T-helper 2 cell treated with Interferon-gamma antibody and Interleukin-4, amounts not matched to agents 5 μg/mL and 100 μg/mL, for 36 hours (primary cell): ENCODE measurements around the gene MTFP1.
"Not testable (repeated sequence)": the region's sequence is repeated elsewhere in the genome, so short reads cannot be mapped to it uniquely, and the experiment has no call there.

ENCODE experiments used
- DNase-seq: peaks from one replicate; pipeline ENCODE4 v3.0.0; 2021; ENCODE audit warnings: low spot score
- H3K27ac Mint-ChIP-seq: one replicate; pipeline ENCODE4 v1.8.0; 2021; ENCODE audit warnings: mild to moderate bottlenecking, mixed read lengths
- H3K27me3 Mint-ChIP-seq: one replicate; pipeline ENCODE4 v1.8.0; 2021; ENCODE audit warnings: low read depth, mixed read lengths
- H3K36me3 Mint-ChIP-seq: one replicate; pipeline ENCODE4 v1.8.0; 2021; ENCODE audit warnings: low read depth, mixed read lengths
- H3K4me1 Mint-ChIP-seq: one replicate; pipeline ENCODE4 v1.8.0; 2021; ENCODE audit warnings: low read depth, mixed read lengths
- H3K4me3 Mint-ChIP-seq: one replicate; pipeline ENCODE4 v1.8.0; 2022; ENCODE audit warnings: mild to moderate bottlenecking, moderate library complexity, mixed read lengths
- H3K9me3 Mint-ChIP-seq: one replicate; pipeline ENCODE4 v1.8.0; 2021; ENCODE audit warnings: mixed read lengths

MTFP1 gene

GRCh38 chr22:30397656-30398635, 27.6 kb upstream of the MTFP1 start:
- DNase-seq: no peak
- H3K4me1 Mint-ChIP-seq: peaks cover 32% of the 10 kb centered on the region

GRCh38 chr22:30398685-30399680, 26.6 kb upstream of the MTFP1 start:
- no peaks in the 10 kb centered on the region for H3K9me3 Mint-ChIP-seq
- H3K27ac Mint-ChIP-seq: peak overlapping the region; percentile 58
- no peaks in the 10 kb centered on the region for H3K27me3 Mint-ChIP-seq
- no peak for DNase-seq
- H3K4me1 Mint-ChIP-seq: peaks cover 27% of the 10 kb centered on the region
- H3K4me3 Mint-ChIP-seq: peak overlapping the region; percentile 80
- peaks cover 1% of the 10 kb centered on the region for H3K36me3 Mint-ChIP-seq

More at GRCh38 chr22:30397656-30398635, 27.6 kb upstream of the MTFP1 start:
- H3K4me3 Mint-ChIP-seq: peak overlapping the region; percentile 80
- H3K9me3 Mint-ChIP-seq: no peaks in the 10 kb centered on the region
- peaks cover 1% of the 10 kb centered on the region for H3K36me3 Mint-ChIP-seq
- peak overlapping the region; percentile 58 for H3K27ac Mint-ChIP-seq
- H3K27me3 Mint-ChIP-seq: no peaks in the 10 kb centered on the region

GRCh38 chr22:30399718-30400117, 25.9 kb upstream of the MTFP1 start:
- no peaks in the 10 kb centered on the region for H3K9me3 Mint-ChIP-seq
- no peaks in the 10 kb centered on the region for H3K27me3 Mint-ChIP-seq
- H3K36me3 Mint-ChIP-seq: peaks cover 1% of the 10 kb centered on the region
- DNase-seq: no peak
- no peak overlapping the region for H3K27ac Mint-ChIP-seq
- H3K4me3 Mint-ChIP-seq: no peak overlapping the region
- H3K4me1 Mint-ChIP-seq: peaks cover 27% of the 10 kb centered on the region

- Mint-ChIP-seq H3K9me3 (no peaks in the 10 kb centered on the region), H3K36me3 (peaks cover 1% of the 10 kb centered on the region), H3K27ac (no peak overlapping the region), H3K27me3 (no peaks in the 10 kb centered on the region), H3K4me3 (no peak overlapping the region), H3K4me1 (peaks cover 27% of the 10 kb centered on the region)
- no peak for DNase-seq
Observed at GRCh38 chr22:30400159-30400558, 25.4 kb upstream of the MTFP1 start.

- not testable (repeated sequence) for H3K36me3 Mint-ChIP-seq, H3K27me3 Mint-ChIP-seq, H3K9me3 Mint-ChIP-seq, H3K27ac Mint-ChIP-seq, DNase-seq, H3K4me3 Mint-ChIP-seq
- H3K4me1 Mint-ChIP-seq: peaks cover 23% of the 10 kb centered on the region
Observed at GRCh38 chr22:30401024-30401423, 24.5 kb upstream of the MTFP1 start.

- H3K9me3 Mint-ChIP-seq: no peaks in the 10 kb centered on the region
Observed at GRCh38 chr22:30402028-30402765, 23.4 kb upstream of the MTFP1 start.

GRCh38 chr22:30402766-30403104, 22.8 kb upstream of the MTFP1 start:
- DNase-seq, H3K27ac Mint-ChIP-seq, H3K4me3 Mint-ChIP-seq, H3K27me3 Mint-ChIP-seq, H3K9me3 Mint-ChIP-seq: not testable (repeated sequence)
- H3K4me1 Mint-ChIP-seq: peaks cover 15% of the 10 kb centered on the region
- H3K36me3 Mint-ChIP-seq: peaks cover 11% of the 10 kb centered on the region

More at GRCh38 chr22:30402028-30402765, 23.4 kb upstream of the MTFP1 start:
- peaks cover 10% of the 10 kb centered on the region for H3K36me3 Mint-ChIP-seq
- H3K27me3 Mint-ChIP-seq: no peaks in the 10 kb centered on the region
- no peak overlapping the region for H3K4me3 Mint-ChIP-seq
- no peak for DNase-seq
- no peak overlapping the region for H3K27ac Mint-ChIP-seq
- peaks cover 17% of the 10 kb centered on the region for H3K4me1 Mint-ChIP-seq

GRCh38 chr22:30404307-30404706, 21.3 kb upstream of the MTFP1 start:
- H3K4me3 Mint-ChIP-seq: no peak overlapping the region
- no peaks in the 10 kb centered on the region for H3K27me3 Mint-ChIP-seq
- no peaks in the 10 kb centered on the region for H3K9me3 Mint-ChIP-seq
- no peaks in the 10 kb centered on the region for H3K4me1 Mint-ChIP-seq
- H3K27ac Mint-ChIP-seq: no peak overlapping the region
- H3K36me3 Mint-ChIP-seq: peaks cover 18% of the 10 kb centered on the region
- DNase-seq: no peak

DNA sequence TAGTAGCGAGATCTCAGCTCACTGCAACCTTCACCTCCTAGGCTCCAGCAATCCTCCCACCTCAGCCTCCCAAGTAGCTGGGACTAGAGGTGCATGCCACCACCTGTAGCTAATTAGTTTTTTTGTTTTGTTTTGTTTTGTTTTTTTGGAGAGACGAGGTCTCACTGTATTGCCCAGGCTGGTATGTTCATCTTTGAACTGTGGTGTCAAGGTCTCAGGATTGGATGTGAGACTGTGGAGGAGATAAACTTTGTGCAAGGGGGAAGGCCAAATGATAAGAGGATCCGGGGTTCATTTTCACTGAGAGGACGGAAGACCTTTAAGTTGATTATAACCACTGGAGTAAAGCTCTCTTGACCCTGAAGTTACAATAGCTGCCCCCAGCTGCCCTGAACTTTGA, 19.8 kb upstream of the MTFP1 start:
- Mint-ChIP-seq H3K27ac (no peak overlapping the region), H3K4me3 (no peak overlapping the region)
- DNase-seq: no peak

DNA sequence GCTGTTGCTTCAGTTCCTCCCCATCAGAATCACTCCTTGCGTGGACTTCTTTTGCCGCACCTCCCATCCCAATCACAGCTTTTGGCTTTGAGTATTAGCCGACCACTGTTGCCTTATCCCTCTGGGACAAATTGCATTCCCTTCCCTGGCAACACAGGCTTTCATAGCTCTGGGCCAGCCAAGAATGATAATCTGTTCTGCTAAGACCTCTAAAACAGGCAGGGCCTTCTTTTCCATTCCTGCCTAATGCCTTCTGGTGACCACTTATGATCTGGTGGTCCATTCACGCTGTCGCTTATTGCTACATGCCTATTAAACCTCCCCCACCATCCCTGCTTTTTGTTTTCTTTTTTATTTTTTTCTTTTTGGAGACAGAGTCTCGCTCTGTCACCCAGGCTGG, 19.2 kb upstream of the MTFP1 start:
- no peak for DNase-seq
- no peaks in the 10 kb centered on the region for H3K9me3 Mint-ChIP-seq
- H3K4me3 Mint-ChIP-seq: no peak overlapping the region
- H3K36me3 Mint-ChIP-seq: peaks cover 23% of the 10 kb centered on the region
- H3K27me3 Mint-ChIP-seq: no peaks in the 10 kb centered on the region
- no peaks in the 10 kb centered on the region for H3K4me1 Mint-ChIP-seq
- no peak overlapping the region for H3K27ac Mint-ChIP-seq

More for the DNA sequence above, 19.8 kb upstream of the MTFP1 start:
- Mint-ChIP-seq H3K9me3 (no peaks in the 10 kb centered on the region), H3K27me3 (no peaks in the 10 kb centered on the region), H3K4me1 (no peaks in the 10 kb centered on the region), H3K36me3 (peaks cover 20% of the 10 kb centered on the region)

GRCh38 chr22:30408388-30409102, 17.0 kb upstream of the MTFP1 start:
- no peak for DNase-seq
- Mint-ChIP-seq H3K27ac (no peak overlapping the region), H3K36me3 (peaks cover 31% of the 10 kb centered on the region)

DNA sequence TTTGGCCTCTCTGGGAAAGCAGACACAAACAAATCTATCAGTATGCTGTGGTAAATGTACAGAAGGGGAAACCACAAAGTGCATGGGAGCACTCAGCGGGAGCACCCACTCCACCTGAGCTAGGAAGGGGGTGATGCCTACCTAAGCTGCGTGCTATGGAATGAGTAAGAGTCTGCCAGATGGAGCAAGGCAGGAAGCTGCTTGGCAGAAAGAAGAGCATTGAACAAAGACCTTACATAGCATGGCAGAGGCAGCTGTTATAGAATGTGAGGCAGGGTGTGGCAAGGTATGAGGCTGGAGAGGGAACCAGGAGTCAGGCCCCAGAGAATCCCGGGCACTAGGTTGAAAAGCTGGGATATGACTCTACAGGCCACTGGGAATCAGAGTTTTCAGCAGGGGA, 13.8 kb upstream of the MTFP1 start:
- H3K4me3 Mint-ChIP-seq: no peak overlapping the region
- H3K4me1 Mint-ChIP-seq: peaks cover 16% of the 10 kb centered on the region
- no peaks in the 10 kb centered on the region for H3K9me3 Mint-ChIP-seq
- peaks cover 39% of the 10 kb centered on the region for H3K36me3 Mint-ChIP-seq
- no peak overlapping the region for H3K27ac Mint-ChIP-seq
- no peak for DNase-seq
- H3K27me3 Mint-ChIP-seq: no peaks in the 10 kb centered on the region

More at GRCh38 chr22:30408388-30409102, 17.0 kb upstream of the MTFP1 start:
- Mint-ChIP-seq H3K9me3 (no peaks in the 10 kb centered on the region), H3K4me3 (no peak overlapping the region), H3K27me3 (no peaks in the 10 kb centered on the region), H3K4me1 (peaks cover 5% of the 10 kb centered on the region)

DNA sequence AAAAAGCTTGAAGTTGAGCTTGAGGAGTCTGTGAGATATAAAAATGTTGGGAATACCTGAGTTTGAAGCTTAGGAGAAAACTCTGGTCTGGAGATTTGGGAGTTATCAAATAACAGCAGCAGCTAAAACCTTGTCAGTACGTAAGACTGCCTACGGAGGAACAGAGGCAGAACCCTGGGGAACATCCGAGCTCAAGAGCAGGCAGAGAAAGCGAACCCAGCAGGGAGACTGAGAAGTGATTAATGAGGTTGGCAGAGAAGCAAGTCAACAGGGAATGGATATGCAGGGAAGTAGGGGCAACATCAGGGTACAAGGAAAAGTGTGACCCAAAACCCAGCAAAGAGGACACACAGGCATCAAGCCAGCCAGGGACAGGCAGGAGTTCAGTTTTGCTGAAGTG, 12.6 kb upstream of the MTFP1 start:
- no peak for DNase-seq
- Mint-ChIP-seq H3K4me1 (peaks cover 16% of the 10 kb centered on the region), H3K27ac (no peak overlapping the region), H3K9me3 (no peaks in the 10 kb centered on the region), H3K36me3 (peaks cover 44% of the 10 kb centered on the region), H3K4me3 (no peak overlapping the region), H3K27me3 (no peaks in the 10 kb centered on the region)
